Tibial nerve (tissue), 4 donors: Measurements from ENCODE around the gene STAB2. TPM values are rescaled to one million over a fixed set of nuclear protein-coding genes. Genes with fewer than 3 reads are reported as not detected.

Source experiments
- DNase-seq, 2 donors: peaks; one replicate each; pipeline ENCODE4 v3.0.0-alpha.2; 2019; ENCODE audit warnings: low spot score in 2 of 2
- H3K27ac ChIP-seq, 4 donors: fragments of 200-600 bp; sonication (generic) in 3 of 4; one replicate each; pipeline ENCODE4 v1.5.1; 2017 to 2019; ENCODE audit warnings: mild to moderate bottlenecking in 1 of 4
- H3K27me3 ChIP-seq, 2 donors: fragments of 200-600 bp; sonication (generic) in 1 of 2; one replicate each; pipeline versions ENCODE4 v1.5.1 to v1.6.0; 2017 to 2019
- H3K36me3 ChIP-seq, 3 donors: fragments of 200-600 bp; sonication (generic); one replicate each; pipeline ENCODE4 v1.5.1; 2018 to 2019
- H3K4me1 ChIP-seq, 4 donors: fragments of 200-600 bp; sonication (generic) in 3 of 4; one replicate each; pipeline ENCODE4 v1.5.1; 2017 to 2019
- H3K4me3 ChIP-seq, 4 donors: fragments of 200-600 bp; sonication (generic) in 3 of 4; one replicate each; pipeline ENCODE4 v1.5.1; 2017 to 2019; ENCODE audit warnings: mild to moderate bottlenecking in 1 of 4, moderate library complexity in 1 of 4
- H3K9me3 ChIP-seq, 4 donors: fragments of 200-600 bp; sonication (generic) in 3 of 4; one replicate each; pipeline ENCODE4 v1.5.1; 2017 to 2019
- EP300 ChIP-seq, 2 donors: sonication (generic); formaldehyde crosslinking; IDR thresholded peaks; one replicate each; pipeline ENCODE4 v1.6.1; 2017; ENCODE audit warnings: antibody characterized with exemption in 2 of 2, mild to moderate bottlenecking in 1 of 2
- POLR2A ChIP-seq, 2 donors: fragments of 450-650 bp; IDR thresholded peaks; one replicate each; pipeline ENCODE4 v1.6.1; 2017; ENCODE audit warnings: antibody characterized with exemption in 2 of 2, mild to moderate bottlenecking in 2 of 2, moderate library complexity in 2 of 2
- WGBS, 2 donors: methylation state at CpG; one replicate each; pipeline ENCODE4 v1.1.5; 2018; 5-methylcytosine and 5-hydroxymethylcytosine counted together
- total RNA-seq, 4 donors: library from RNA; depleted of rRNA; stranded (reverse); fragments of >200 nt; gene quantifications; one replicate each; pipeline ENCODE4 v1.1.0, GENCODE V29; 2016
- TF ChIP-seq, protein P1 (sequence below), 5 experiments: fragments of 200-600 bp in 3 of 5; fragments of 450-650 bp in 2 of 5; sonication (generic) in 3 of 5; IDR thresholded peaks; one replicate each; pipeline ENCODE4 v1.5.1; 2016 to 2019; ENCODE audit warnings: antibody characterized with exemption in 5 of 5, mild to moderate bottlenecking in 3 of 5, moderate library complexity in 2 of 5

The STAB2 gene
- total RNA-seq, 4 donors from 2014 or later = 0.20 TPM; not detected in 3

DNA sequence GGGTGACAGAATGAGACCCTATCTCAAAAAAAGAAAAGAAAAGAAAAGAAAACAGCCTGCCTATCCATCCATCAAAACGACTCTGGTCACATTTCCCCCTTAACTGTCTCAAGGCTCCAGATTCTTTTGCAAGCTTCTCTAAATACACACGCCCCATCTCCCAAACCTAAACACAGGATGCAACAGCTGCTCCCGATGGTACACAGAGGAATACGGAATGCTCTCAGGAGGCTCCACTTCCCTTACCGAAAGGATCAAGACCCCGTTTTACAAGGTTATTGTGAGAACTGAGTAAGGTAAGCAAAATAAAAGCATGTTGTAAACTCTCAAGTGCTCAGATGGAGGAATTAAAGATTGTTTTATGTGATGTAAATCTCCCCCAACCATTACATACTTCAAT is 191.7 kb downstream of the STAB2 start:
- Histone ChIP-seq H3K4me3 (no peak overlapping the region), H3K4me1 (peaks cover 0 to 35% (median 5%) of the 10 kb centered on the region in 4 donors), H3K9me3 (no peaks in the 10 kb centered on the region), H3K27ac (peak overlapping the region in 2 of 4 donors; percentile 31 to 70), H3K27me3 (no peaks in the 10 kb centered on the region), H3K36me3 (peaks cover 0 to 55% (median 0%) of the 10 kb centered on the region in 3 donors)
- no peak for DNase-seq
- WGBS, 2 donors = 33 to 47% methylated on average over 6 of the region's 6 CpGs
- TF ChIP-seq POLR2A (IDR thresholded peaks at IDR 0.05) = no peak

DNA sequence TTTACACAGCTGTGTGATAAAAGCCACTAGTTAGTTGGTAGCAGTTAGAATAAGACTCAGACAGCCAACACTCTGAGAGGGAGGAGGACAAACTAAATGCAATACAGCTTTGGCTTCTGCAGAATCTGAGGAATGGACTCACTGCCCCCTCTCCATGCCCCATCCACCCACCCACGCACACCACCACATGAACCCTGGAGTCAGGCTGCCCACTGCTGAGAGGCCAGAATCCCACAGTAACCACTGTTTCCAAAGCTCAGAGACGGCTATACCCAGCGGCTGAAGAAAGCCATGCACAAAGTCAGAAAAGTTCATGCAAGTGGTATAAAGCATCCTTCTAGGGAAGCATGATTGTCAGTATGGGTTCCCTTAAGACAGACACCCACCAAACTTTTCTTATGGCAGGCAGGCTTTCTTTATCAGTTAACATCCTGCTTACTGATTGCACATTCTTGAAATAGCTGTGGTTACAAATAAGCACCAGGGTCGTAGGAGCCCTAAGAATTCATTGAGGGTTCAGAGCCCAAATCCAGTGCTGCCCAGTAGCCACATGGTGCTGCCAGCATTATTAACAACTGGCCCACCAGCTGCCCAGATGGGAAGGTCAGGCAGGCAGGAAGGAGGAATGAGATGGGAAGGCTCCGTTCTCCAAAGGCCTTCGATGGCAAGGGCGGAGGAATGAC is 192.5 kb downstream of the STAB2 start:
- Histone ChIP-seq H3K27ac (peak overlapping the region in 2 of 4 donors; percentile 54 to 71), H3K27me3 (no peaks in the 10 kb centered on the region), H3K9me3 (no peaks in the 10 kb centered on the region), H3K36me3 (peaks cover 0 to 62% (median 0%) of the 10 kb centered on the region in 3 donors), H3K4me3 (no peak overlapping the region), H3K4me1 (peaks cover 0 to 30% (median 5%) of the 10 kb centered on the region in 4 donors)
- WGBS, 2 donors = 44 to 54% methylated on average over 7 of the region's 7 CpGs
- DNase-seq = no peak
- TF ChIP-seq POLR2A (IDR thresholded peaks at IDR 0.05) (no peak), EP300 (IDR thresholded peaks at IDR 0.05) (no peak)
- TF ChIP-seq, protein P1, sequence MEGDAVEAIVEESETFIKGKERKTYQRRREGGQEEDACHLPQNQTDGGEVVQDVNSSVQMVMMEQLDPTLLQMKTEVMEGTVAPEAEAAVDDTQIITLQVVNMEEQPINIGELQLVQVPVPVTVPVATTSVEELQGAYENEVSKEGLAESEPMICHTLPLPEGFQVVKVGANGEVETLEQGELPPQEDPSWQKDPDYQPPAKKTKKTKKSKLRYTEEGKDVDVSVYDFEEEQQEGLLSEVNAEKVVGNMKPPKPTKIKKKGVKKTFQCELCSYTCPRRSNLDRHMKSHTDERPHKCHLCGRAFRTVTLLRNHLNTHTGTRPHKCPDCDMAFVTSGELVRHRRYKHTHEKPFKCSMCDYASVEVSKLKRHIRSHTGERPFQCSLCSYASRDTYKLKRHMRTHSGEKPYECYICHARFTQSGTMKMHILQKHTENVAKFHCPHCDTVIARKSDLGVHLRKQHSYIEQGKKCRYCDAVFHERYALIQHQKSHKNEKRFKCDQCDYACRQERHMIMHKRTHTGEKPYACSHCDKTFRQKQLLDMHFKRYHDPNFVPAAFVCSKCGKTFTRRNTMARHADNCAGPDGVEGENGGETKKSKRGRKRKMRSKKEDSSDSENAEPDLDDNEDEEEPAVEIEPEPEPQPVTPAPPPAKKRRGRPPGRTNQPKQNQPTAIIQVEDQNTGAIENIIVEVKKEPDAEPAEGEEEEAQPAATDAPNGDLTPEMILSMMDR (IDR thresholded peaks at IDR 0.05) = no peak

DNA sequence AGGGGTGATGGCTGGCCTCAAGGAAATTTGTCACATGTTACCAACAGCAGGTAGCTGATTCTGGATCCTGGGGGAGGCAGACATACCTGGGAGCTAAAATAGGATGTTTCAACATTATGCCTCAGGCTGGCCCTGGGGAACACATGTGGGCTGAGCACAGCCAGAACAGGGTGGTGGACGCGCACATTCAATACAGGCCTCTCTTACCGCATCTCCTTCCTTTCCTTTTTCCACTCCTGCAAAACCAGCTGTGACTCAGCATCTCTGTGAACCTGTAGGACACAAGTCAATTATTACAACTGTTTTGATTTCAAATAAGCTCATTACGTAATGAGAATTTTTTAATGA is 193.0 kb downstream of the STAB2 start:
- H3K36me3 ChIP-seq = peaks cover 0 to 67% (median 0%) of the 10 kb centered on the region in 3 donors
- peak overlapping the region in 2 of 4 donors; percentile 54 to 71 for H3K27ac ChIP-seq
- DNase-seq = no peak
- no peaks in the 10 kb centered on the region for H3K9me3 ChIP-seq
- H3K27me3 ChIP-seq = no peaks in the 10 kb centered on the region
- H3K4me1 ChIP-seq = peaks cover 0 to 30% (median 5%) of the 10 kb centered on the region in 4 donors
- TF ChIP-seq, protein P1 (IDR thresholded peaks at IDR 0.05) = no peak
- no peak for TF ChIP-seq POLR2A (IDR thresholded peaks at IDR 0.05)
- TF ChIP-seq EP300 (IDR thresholded peaks at IDR 0.05) = no peak
- 78% methylated on average over 4 of the region's 4 CpGs for WGBS, 2 donors
- no peak overlapping the region for H3K4me3 ChIP-seq

DNA sequence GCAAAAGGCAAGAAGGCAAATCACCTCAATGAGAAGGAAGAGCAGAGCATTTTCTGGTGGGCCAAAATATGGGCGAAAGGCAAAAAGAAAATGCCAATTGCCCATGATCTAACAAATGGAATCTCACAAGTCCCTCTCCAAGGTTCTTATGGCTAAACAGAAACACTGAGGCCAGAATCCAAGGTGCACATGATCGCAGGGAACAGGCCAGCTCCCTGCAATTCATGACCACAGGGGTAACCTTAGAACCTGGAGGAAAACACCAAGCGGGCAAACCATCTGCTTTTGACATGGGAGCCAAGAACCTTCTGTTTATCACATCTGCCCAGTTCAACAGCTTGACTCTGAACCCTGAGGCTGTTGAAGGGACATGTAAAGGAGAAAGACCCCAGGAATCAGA is 193.9 kb downstream of the STAB2 start:
- Histone ChIP-seq H3K4me1 (peaks cover 0 to 26% (median 5%) of the 10 kb centered on the region in 4 donors), H3K27me3 (no peaks in the 10 kb centered on the region), H3K27ac (peak overlapping the region in 1 of 4 donors; percentile 62), H3K4me3 (no peak overlapping the region), H3K9me3 (no peaks in the 10 kb centered on the region), H3K36me3 (peaks cover 0 to 74% (median 0%) of the 10 kb centered on the region in 3 donors)
- WGBS, 2 donors = 90 to 95% methylated on average over 3 of the region's 3 CpGs
- no peak for DNase-seq
- TF ChIP-seq, protein P1 (IDR thresholded peaks at IDR 0.05) = no peak
- no peak for TF ChIP-seq POLR2A (IDR thresholded peaks at IDR 0.05)
- TF ChIP-seq EP300 (IDR thresholded peaks at IDR 0.05) = no peak

DNA sequence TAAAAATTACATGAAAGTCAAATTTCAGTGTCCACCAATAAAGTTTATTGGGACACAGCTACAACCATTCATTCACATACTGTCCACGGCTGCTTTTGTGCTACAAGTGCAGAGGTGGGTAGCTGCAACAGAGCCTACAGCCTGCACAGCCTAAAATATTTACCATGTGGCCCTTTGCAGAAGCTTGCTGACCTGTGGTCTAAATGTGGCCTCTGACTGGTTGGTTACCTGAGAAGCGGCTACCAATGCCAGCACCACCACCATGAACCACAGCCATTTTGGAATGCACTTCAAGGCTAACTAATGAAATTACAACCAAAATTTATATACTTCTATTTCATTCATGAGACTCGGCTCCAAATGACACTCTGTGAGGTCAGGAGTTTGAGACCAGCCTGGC is 195.3 kb downstream of the STAB2 start:
- Histone ChIP-seq H3K9me3 (no peaks in the 10 kb centered on the region), H3K36me3 (peaks cover 0 to 70% (median 0%) of the 10 kb centered on the region in 3 donors), H3K4me1 (peaks cover 0 to 26% (median 5%) of the 10 kb centered on the region in 4 donors), H3K27me3 (no peaks in the 10 kb centered on the region), H3K27ac (peak overlapping the region in 1 of 4 donors; percentile 15), H3K4me3 (no peak overlapping the region)
- no peak for TF ChIP-seq POLR2A (IDR thresholded peaks at IDR 0.05)
- TF ChIP-seq EP300 (IDR thresholded peaks at IDR 0.05) = no peak
- TF ChIP-seq, protein P1 (IDR thresholded peaks at IDR 0.05) = no peak
- 91 to 95% methylated on average over 3 of the region's 3 CpGs for WGBS, 2 donors
- DNase-seq = no peak
